ENCODE measurements around the gene FNDC1. TPM values are rescaled to one million over a fixed set of nuclear protein-coding genes. Genes with fewer than 3 reads are reported as not detected.

FNDC1 gene
- total and polyA plus RNA-seq, 10 of the 15 experiments (the other 5 are each of a cell fraction or from before 2014, with no cell fraction given) = not detected

DNA sequence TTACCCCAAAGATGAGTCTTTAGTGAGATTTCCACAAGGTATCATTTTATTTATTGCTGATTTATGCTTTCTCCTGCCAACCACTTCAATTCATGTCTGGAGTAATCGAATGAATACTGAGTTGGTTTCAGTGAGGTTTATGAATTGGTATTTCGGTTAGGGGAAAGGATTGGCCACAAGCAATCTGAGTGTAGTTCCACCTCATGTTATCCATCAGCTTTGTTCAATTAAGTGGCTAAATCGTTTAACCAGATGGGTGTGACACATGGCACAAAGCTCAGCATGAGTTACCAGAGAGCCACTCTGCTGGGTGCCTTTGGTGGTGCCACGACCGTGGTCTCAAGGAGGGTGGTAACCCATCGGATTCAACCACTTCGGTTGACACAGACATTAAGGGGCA lies 148.2 kb downstream of the FNDC1 start:
- Histone ChIP-seq H4K20me1 (ENCODE audit: control insufficient read depth, insufficient read depth) (no peaks in the 10 kb centered on the region), H3K79me2 (ENCODE audit: control insufficient read depth, insufficient read depth, low read length) (no peaks in the 10 kb centered on the region), H3K4me1 (ENCODE audit: control insufficient read depth, insufficient read depth, low read length) (no peaks in the 10 kb centered on the region), H3K27me3 (replicated peaks in 1 of 2; ENCODE audit: control insufficient read depth in 2 of 2, insufficient read depth in 2 of 2, low read length in 1 of 2) (no peaks in the 10 kb centered on the region; a peak in 1 of 4 replicates), H3K27ac (ENCODE audit: control insufficient read depth, insufficient read depth) (no peak overlapping the region), H3K36me3 (ENCODE audit: control insufficient read depth in 2 of 2, insufficient read depth in 2 of 2, low read length in 1 of 2) (no peaks in the 10 kb centered on the region), H3K4me2 (ENCODE audit: control insufficient read depth, insufficient read depth) (no peak overlapping the region), H3K9ac (ENCODE audit: control insufficient read depth, insufficient read depth, low read length) (no peak overlapping the region), H3K4me3 (no peak overlapping the region), H2AFZ (ENCODE audit: control insufficient read depth, low read depth, low read length) (no peak overlapping the region), H3K9me3 (replicated peaks; ENCODE audit: control insufficient read depth, insufficient read depth, low read length) (no peaks in the 10 kb centered on the region)
- intact Hi-C loops (cut with micrococcal nuclease; ENCODE audit: unreplicated experiment) = no loop called here
- SMC1A ChIA-PET (ENCODE audit: uncharacterized antibody, unreplicated experiment) = no interaction called here
- POLR2A ChIA-PET = no interaction called here
- FAIRE-seq = no peak
- BruUV-seq (replicated peaks) = no TSS peak
- TF ChIP-seq CREM (IDR thresholded peaks at IDR 0.05; ENCODE audit: low read depth) = no peak
- TF ChIP-seq, protein P1, sequence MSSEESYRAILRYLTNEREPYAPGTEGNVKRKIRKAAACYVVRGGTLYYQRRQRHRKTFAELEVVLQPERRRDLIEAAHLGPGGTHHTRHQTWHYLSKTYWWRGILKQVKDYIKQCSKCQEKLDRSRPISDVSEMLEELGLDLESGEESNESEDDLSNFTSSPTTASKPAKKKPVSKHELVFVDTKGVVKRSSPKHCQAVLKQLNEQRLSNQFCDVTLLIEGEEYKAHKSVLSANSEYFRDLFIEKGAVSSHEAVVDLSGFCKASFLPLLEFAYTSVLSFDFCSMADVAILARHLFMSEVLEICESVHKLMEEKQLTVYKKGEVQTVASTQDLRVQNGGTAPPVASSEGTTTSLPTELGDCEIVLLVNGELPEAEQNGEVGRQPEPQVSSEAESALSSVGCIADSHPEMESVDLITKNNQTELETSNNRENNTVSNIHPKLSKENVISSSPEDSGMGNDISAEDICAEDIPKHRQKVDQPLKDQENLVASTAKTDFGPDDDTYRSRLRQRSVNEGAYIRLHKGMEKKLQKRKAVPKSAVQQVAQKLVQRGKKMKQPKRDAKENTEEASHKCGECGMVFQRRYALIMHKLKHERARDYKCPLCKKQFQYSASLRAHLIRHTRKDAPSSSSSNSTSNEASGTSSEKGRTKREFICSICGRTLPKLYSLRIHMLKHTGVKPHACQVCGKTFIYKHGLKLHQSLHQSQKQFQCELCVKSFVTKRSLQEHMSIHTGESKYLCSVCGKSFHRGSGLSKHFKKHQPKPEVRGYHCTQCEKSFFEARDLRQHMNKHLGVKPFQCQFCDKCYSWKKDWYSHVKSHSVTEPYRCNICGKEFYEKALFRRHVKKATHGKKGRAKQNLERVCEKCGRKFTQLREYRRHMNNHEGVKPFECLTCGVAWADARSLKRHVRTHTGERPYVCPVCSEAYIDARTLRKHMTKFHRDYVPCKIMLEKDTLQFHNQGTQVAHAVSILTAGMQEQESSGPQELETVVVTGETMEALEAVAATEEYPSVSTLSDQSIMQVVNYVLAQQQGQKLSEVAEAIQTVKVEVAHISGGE (CRISPR knock-in tag; IDR thresholded peaks at IDR 0.05) = no peak
- CTCF ChIA-PET = no interaction called here
- WGBS (ENCODE audit: insufficient coverage, insufficient replicate concordance, low lambda C conversion rate, missing lambda C conversion rate) = 24% methylated on average over 7 of the region's 7 CpGs
- no peak for ATAC-seq
- in situ Hi-C loops (cut with MboI) = no loop called here
- RAD21 ChIA-PET (ENCODE audit: unreplicated experiment) = no interaction called here
- no peak for DNase-seq (ENCODE audit: low read depth, low spot score)

DNA sequence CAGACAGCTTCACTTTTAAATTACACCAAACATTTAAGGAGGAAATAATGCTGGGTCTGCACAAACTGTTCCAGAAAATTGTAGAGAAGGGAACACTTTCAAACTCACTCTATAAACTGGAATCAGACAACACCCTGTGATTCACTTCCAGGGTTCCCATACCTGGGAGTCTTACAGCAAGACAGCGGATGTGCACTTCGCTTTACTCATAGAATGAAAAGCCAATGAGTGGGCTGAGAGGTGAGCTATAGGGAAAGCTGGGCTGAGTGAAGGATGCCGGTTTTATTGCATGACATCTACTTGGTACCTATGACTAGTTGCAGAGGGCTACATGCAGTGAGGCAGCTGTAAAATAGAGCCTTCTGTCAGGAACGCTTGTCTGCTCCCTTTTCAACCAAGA lies 152.1 kb downstream of the FNDC1 start:
- H3K36me3 ChIP-seq (ENCODE audit: control insufficient read depth in 2 of 2, insufficient read depth in 2 of 2, low read length in 1 of 2) = no peaks in the 10 kb centered on the region
- H3K9me3 ChIP-seq (replicated peaks; ENCODE audit: control insufficient read depth, insufficient read depth, low read length) = no peaks in the 10 kb centered on the region
- H3K4me2 ChIP-seq (ENCODE audit: control insufficient read depth, insufficient read depth) = no peak overlapping the region
- no peak overlapping the region for H3K4me3 ChIP-seq
- WGBS (ENCODE audit: insufficient coverage, insufficient replicate concordance, low lambda C conversion rate, missing lambda C conversion rate) = 72% methylated on average over 4 of the region's 4 CpGs
- in situ Hi-C loops (cut with MboI) (no loop called here), intact Hi-C loops (cut with micrococcal nuclease; ENCODE audit: unreplicated experiment) (no loop called here)
- BruUV-seq (replicated peaks) = no TSS peak
- no peaks in the 10 kb centered on the region for H3K79me2 ChIP-seq (ENCODE audit: control insufficient read depth, insufficient read depth, low read length)
- ChIA-PET CTCF (no interaction called here), POLR2A (no interaction called here), RAD21 (ENCODE audit: unreplicated experiment) (no interaction called here), SMC1A (ENCODE audit: uncharacterized antibody, unreplicated experiment) (interaction anchor here (1.1 kb wide), 1 partner anchor 13 kb away, joined by 3 read pairs; no protein-coding TSS in a partner anchor)
- no peak overlapping the region for H3K9ac ChIP-seq (ENCODE audit: control insufficient read depth, insufficient read depth, low read length)
- ATAC-seq (no peak), FAIRE-seq (no peak), DNase-seq (ENCODE audit: low read depth, low spot score) (no peak)
- no peak overlapping the region for H3K27ac ChIP-seq (ENCODE audit: control insufficient read depth, insufficient read depth)
- H2AFZ ChIP-seq (ENCODE audit: control insufficient read depth, low read depth, low read length) = no peak overlapping the region
- no peaks in the 10 kb centered on the region for H4K20me1 ChIP-seq (ENCODE audit: control insufficient read depth, insufficient read depth)
- no peaks in the 10 kb centered on the region for H3K4me1 ChIP-seq (ENCODE audit: control insufficient read depth, insufficient read depth, low read length)
- no peaks in the 10 kb centered on the region; a peak in 1 of 4 replicates for H3K27me3 ChIP-seq (replicated peaks in 1 of 2; ENCODE audit: control insufficient read depth in 2 of 2, insufficient read depth in 2 of 2, low read length in 1 of 2)
- TF ChIP-seq CREB1 (IDR thresholded peaks at IDR 0.05; ENCODE audit: low read depth) (no peak), PAX5 (IDR thresholded peaks at IDR 0.05; ENCODE audit: borderline replicate concordance, low read depth, low read length) (no peak), ZSCAN29 (IDR thresholded peaks at IDR 0.05) (no peak), NBN (IDR thresholded peaks at IDR 0.05) (no peak), NFXL1 (IDR thresholded peaks at IDR 0.05; ENCODE audit: borderline replicate concordance) (no peak), SP1 (IDR thresholded peaks at IDR 0.05; ENCODE audit: low read depth, low read length) (no peak), ZBED1 (IDR thresholded peaks at IDR 0.05; ENCODE audit: borderline replicate concordance) (no peak), NRF1 (conservative IDR thresholded peaks at IDR 0.05; ENCODE audit: low read depth, low read length) (no peak), ZNF207 (IDR thresholded peaks at IDR 0.05; ENCODE audit: borderline replicate concordance) (no peak), KLF5 (IDR thresholded peaks at IDR 0.05; ENCODE audit: partially characterized antibody) (no peak), YY1 (IDR thresholded peaks at IDR 0.05; ENCODE audit: low read depth, low read length) (no peak), RAD21 (IDR thresholded peaks at IDR 0.05; ENCODE audit: insufficient read depth, low read depth, low read length) (no peak), SIN3A (IDR thresholded peaks at IDR 0.05; ENCODE audit: low read depth, low read length) (no peak), EGR1 (IDR thresholded peaks at IDR 0.05; ENCODE audit: borderline replicate concordance in 1 of 2, low read depth in 2 of 2, low read length in 2 of 2) (no peak), TAF1 (IDR thresholded peaks at IDR 0.05; ENCODE audit: borderline replicate concordance, low read depth, low read length) (no peak)
- TF ChIP-seq, protein P2, sequence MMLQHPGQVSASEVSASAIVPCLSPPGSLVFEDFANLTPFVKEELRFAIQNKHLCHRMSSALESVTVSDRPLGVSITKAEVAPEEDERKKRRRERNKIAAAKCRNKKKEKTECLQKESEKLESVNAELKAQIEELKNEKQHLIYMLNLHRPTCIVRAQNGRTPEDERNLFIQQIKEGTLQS (IDR thresholded peaks at IDR 0.05; ENCODE audit: borderline replicate concordance, extremely low read depth, low read depth, low read length) = no peak
